GM19240 (cell line): Measurements from ENCODE around the gene TENM3.

Experiments
- DNase-seq: peaks from one replicate; pipeline ENCODE4 v3.0.0; 2011; ENCODE audit warnings: low spot score; ENCODE audit not compliant: insufficient read length

The TENM3 gene

GRCh38 chr4:182724414-182724813 lies 481.2 kb downstream of the TENM3 start:
- DNase-seq, result no peak

DNA sequence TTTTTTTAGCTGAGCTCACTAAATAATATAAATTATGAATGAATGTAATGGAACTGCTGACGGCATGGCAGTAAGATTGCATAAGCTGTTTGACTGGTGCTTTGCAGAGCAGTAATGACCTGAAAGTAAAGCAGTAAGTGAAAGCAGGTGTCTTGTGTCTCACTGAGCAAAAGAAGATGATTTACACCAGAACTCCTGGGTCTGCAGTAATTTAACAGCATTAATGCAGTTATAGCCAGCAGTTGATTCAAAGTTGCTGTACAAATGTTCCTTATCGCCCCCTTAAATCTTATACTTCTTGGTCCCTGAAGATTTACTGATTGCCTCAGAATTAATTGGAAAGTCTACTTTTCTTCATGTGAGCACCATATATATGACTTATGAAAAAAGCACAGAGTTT lies 486.3 kb downstream of the TENM3 start:
- no peak for DNase-seq

- DNase-seq, result no peak
Observed at GRCh38 chr4:182730791-182731190, 487.6 kb downstream of the TENM3 start.

- no peak for DNase-seq
Observed at GRCh38 chr4:182736207-182736606, 493.0 kb downstream of the TENM3 start.

DNA sequence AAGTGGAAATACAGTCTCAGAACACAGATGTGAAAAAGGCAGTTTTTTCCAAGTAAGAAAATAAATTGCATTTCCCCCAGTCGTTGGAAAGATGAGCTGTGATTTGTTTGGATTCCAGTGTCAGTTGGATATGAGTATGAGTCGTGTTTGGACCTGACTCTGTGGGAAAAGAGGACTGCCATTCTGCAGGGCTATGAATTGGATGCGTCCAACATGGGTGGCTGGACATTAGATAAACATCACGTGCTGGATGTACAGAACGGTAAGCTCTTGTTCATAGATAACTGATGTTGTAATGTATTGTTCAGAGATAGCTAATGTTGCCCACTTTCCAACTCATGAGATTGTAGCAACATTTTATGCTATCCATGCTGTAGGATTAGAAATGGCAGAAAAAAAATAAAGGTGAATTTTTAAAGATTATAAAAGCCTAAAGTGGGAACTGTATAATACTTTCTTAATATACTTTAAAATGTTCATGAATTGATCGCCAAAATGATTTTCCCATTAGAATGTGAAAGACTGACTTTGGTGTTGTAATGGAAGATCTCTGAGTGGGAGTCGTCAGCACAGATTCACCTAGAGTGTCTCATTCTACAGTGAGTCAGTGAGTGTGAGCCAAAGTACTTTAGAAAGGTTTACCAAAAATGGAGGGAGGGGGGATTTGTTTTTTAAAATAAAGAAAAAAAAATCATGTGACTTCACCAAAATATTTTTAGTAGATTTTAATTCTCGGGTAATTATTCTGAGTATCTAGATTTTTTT lies 495.3 kb downstream of the TENM3 start:
- no peak for DNase-seq

DNA sequence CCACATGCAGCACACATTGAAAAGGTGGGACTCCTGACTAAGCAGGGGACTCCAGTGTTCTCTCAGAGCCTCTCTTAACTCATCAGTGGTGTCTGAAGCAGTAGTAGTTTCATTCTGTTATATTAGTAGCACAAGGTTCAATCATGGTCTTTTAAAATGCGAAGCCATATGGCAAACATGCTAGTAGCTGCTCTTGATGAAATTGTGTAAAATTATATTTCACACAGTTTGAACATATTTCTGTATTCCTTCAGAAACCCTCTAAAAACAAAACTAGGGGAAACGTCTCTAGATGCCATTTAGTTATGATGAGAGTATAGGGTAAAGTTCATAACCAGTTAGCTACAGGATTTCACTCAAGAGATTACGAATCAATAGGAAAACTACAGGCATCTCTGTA lies 497.1 kb downstream of the TENM3 start:
- no peak for DNase-seq

GRCh38 chr4:182741054-182741453 lies 497.9 kb downstream of the TENM3 start:
- DNase-seq, result no peak

GRCh38 chr4:182741914-182742313 lies 498.7 kb downstream of the TENM3 start:
- no peak for DNase-seq

GRCh38 chr4:182743815-182744214 lies 500.6 kb downstream of the TENM3 start:
- no peak for DNase-seq

GRCh38 chr4:182745237-182745636 lies 502.0 kb downstream of the TENM3 start:
- DNase-seq, result no peak

- DNase-seq, result no peak
Observed at GRCh38 chr4:182746876-182747275, 503.7 kb downstream of the TENM3 start.

DNA sequence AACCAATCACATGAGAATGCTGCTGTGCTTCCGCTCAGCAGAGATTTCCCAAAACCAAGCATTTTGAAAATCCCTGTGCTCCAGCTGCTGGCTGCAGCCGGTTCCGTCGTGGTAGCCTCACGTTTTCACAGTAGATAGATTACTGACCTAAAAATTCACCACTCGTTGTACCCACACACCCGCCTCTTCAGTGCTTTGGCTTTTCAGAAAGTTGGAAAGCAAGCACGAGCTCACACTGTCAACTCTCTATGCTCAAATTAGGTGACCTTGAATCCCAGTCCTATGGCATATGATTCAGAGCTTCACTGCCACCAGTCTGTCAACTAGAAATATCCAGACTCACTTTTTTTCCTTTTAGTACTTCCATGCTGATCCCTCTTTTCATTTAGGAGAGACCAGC lies 505.1 kb downstream of the TENM3 start:
- DNase-seq, result no peak

- no peak for DNase-seq
Observed at GRCh38 chr4:182748949-182749348, 505.7 kb downstream of the TENM3 start.

- no peak for DNase-seq
Observed at GRCh38 chr4:182749667-182750167, 506.5 kb downstream of the TENM3 start.

DNA sequence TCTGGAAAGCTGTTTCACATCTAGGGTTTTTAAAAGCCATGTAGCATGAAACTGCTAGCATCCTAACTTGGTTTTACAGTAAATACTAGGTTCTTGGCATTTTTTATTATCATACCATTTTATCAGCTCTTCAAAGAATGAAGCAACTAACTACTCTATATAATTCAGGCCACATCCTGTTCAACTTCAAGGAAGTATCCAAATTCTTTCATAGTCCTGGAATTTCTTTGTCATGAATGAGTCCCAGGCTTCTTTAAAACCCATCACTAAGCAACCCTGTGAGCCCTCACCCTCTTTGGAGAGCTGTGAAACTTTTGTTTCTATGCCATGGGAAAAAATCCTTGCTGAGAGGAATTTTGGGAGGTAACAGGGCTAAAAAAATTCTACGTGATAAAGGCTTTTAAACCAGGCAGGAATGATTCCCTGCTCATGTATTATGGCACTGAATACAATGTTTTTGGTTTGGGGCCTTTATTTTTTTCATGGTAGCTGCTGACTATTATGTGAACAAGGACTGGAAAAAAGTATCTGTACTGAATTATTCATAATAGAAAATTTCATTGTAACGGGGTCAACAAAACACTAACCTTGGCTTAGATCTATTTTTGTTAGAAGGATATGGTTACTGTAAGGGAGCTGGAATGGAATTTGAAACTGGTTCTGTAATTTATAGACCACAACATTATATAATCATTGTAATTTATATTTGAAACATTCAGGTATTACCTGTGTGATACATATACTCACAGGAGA lies 509.1 kb downstream of the TENM3 start:
- no peak for DNase-seq

DNA sequence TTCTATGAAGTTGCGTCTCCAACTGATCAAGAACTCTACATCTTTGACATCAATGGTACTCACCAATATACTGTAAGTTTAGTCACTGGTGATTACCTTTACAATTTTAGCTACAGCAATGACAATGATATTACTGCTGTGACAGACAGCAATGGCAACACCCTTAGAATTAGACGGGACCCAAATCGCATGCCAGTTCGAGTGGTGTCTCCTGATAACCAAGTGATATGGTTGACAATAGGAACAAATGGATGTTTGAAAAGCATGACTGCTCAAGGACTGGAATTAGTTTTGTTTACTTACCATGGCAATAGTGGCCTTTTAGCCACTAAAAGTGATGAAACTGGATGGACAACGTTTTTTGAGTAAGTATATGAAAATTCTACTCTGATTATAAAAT lies 511.7 kb downstream of the TENM3 start:
- DNase-seq, result no peak

GRCh38 chr4:182756161-182756690 lies 513.0 kb downstream of the TENM3 start:
- DNase-seq, result no peak

GRCh38 chr4:182758273-182758672 lies 515.1 kb downstream of the TENM3 start:
- no peak for DNase-seq

DNA sequence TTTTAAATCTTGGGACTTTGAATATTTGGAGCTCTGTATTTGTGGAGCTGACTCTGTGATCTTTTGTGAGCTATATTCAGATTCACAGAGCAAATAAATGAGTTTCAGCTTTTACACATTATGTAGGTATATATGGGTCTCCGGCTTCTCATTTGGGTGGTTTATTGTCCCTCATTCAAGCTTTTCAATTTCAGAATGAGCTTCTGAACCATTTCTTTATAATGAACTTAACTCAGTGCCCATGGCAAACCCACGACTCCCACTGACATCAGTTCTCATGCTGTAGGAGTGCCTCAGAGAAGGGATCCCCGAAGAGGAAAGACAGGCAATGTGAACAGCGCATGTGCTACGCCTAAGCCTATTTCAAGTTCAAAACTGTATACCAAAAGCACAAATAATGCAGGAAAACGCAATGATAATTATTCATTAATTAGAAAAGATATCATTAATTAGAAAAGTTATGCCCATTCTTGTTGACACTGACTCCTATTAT lies 517.4 kb downstream of the TENM3 start:
- no peak for DNase-seq

DNA sequence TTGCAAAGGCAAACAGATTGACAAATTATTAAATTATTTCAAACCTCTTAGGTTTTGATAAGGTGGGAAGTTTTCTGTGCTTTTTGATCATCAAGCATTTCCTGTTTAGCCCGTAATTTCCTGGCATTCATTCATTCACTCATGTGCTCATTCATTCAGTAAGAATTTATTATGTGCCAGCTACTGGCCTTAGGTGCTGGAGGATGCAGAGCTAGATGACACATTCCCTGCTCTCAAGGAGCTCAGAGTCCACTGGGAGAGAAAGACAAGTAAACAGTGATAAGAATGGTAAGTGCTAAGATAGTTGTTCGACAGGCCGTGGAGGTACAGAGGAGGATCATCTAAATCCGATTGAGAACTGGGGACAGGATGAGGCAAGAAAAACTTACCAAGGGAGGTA lies 520.9 kb downstream of the TENM3 start:
- DNase-seq, result no peak

DNA sequence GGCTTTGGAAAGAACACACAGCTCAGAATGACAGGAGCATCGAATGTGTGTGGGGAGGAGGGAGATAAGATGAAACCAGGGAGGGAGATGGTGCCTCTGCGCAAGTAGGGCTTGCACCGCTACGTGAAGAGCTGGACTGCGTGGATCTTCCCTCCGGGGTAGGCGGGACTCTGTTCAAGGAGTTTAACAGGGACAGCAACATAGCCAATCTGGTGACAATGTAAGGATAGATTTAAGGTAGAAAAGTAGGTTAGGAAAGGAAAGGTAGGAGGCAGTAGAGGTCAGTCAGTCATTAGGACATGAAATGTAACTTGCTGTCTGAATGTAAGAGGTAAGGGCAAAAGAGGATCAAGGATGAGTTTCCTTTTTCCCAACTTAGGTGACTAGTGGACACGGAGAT lies 521.4 kb downstream of the TENM3 start:
- DNase-seq, result no peak
